KOPT-K1 (cell line): ENCODE results near the gene CD86.
"Not testable (repeated sequence)": the region's sequence is repeated elsewhere in the genome, so short reads cannot be mapped to it uniquely, and the experiment has no call there.

ENCODE experiments used
- H3K27ac ChIP-seq: fragments of 200-600 bp; sonication (generic); 2 replicates; pipeline ENCODE4 v1.5.1; 2016; ENCODE audit warnings: antibody characterized with exemption, mild to moderate bottlenecking, low read depth, low read length; ENCODE audit not compliant: poor library complexity, severe bottlenecking
- H3K36me3 ChIP-seq: fragments of 200-600 bp; sonication (generic); 2 replicates; pipeline ENCODE4 v1.5.1; 2017; ENCODE audit warnings: antibody characterized with exemption, mild to moderate bottlenecking, low read length, moderate library complexity; ENCODE audit not compliant: insufficient read depth
- H3K9me3 ChIP-seq: fragments of 200-600 bp; sonication (generic); 2 replicates; pipeline ENCODE4 v1.5.1; 2017; ENCODE audit warnings: antibody characterized with exemption, low read length, mild to moderate bottlenecking; ENCODE audit not compliant: insufficient read depth, poor library complexity, severe bottlenecking

The CD86 gene

DNA sequence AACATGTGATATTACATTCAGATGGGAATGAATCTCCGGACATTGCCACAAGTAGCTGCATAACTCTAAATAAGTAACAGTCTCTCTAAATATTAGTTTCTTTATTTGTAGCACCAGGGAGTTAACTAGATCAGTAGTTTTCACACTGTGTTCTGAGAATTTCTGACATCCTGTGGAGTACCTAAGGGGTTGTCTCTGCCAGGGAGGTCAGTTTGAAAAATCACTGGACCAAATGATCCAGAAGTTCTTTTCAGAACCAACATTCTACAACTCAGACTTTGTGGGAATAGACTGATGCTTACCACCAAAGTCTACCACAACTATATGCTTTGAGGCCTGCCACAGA is 24.1 kb upstream of the CD86 start:
- H3K27ac ChIP-seq = no peak overlapping the region
- H3K9me3 ChIP-seq = peaks cover 2% of the 10 kb centered on the region
- no peaks in the 10 kb centered on the region for H3K36me3 ChIP-seq

GRCh38 chr3:122032531-122032930 is 22.6 kb upstream of the CD86 start:
- Histone ChIP-seq H3K27ac (no peak overlapping the region), H3K9me3 (peaks cover 16% of the 10 kb centered on the region), H3K36me3 (no peaks in the 10 kb centered on the region)

GRCh38 chr3:122033023-122033422 is 22.1 kb upstream of the CD86 start:
- peaks cover 21% of the 10 kb centered on the region for H3K9me3 ChIP-seq
- no peak overlapping the region for H3K27ac ChIP-seq
- no peaks in the 10 kb centered on the region for H3K36me3 ChIP-seq

DNA sequence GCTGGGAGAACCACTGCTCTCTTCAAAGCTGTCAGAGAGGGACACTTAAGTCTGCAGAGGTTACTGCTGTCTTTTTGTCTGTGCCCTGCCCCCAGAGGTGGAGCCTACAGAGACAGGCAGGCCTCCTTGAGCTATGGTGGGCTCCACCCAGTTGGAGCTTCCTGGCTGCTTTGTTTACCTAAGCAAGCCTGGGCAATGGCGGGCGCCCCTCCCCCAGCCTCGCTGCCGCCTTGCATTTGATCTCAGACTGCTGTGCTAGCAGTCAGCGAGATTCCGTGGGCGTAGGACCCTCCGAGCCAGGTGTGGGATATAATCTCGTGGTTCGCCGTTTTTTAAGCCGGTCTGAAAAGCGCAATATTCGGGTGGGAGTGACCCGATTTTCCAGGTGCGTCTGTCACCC is 7.9 kb upstream of the CD86 start:
- not testable (repeated sequence) for H3K36me3 ChIP-seq, H3K9me3 ChIP-seq, H3K27ac ChIP-seq

DNA sequence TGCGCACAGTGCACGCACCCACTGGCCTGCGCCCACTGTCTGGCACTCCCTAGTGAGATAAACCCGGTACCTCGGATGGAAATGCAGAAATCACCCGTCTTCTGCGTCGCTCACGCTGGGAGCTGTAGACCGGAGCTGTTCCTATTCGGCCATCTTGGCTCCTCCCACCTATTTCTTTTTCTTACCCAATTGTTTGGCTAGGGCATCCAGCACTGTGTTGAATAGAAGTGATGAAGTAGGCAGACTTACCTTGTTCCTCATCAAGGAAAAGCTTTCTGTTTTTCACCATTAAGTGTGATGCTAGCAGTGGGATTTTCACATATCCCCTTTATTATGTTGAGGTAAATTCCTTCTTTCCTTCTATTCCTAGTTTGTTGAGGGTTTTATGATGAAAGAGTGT is 7.4 kb upstream of the CD86 start:
- not testable (repeated sequence) for H3K27ac ChIP-seq, H3K9me3 ChIP-seq, H3K36me3 ChIP-seq

GRCh38 chr3:122052968-122053367 is 2.2 kb upstream of the CD86 start:
- no peaks in the 10 kb centered on the region for H3K9me3 ChIP-seq
- H3K36me3 ChIP-seq = no peaks in the 10 kb centered on the region
- H3K27ac ChIP-seq = no peak overlapping the region

DNA sequence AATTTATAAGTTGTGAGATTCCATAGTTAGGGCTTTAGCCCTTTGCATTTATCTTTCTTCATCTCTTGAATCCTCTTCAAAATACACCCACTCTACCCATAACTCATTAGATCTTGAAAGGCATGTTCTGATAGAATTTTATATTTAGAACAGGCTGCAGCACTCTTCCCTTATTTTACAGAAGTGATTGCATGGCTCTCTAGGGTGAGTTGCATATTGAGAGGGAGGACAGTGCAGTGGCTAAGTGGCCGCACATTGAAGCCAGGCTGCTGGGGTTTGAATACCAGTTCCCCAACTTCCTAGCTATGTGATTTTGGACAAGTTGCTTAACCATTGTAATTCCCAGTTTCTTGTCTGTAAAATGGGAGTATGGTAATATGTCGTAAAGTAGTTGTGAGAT is 2.5 kb downstream of the CD86 start:
- H3K27ac ChIP-seq = no peak overlapping the region
- no peaks in the 10 kb centered on the region for H3K9me3 ChIP-seq
- no peaks in the 10 kb centered on the region for H3K36me3 ChIP-seq

GRCh38 chr3:122058294-122058693 is 3.1 kb downstream of the CD86 start:
- H3K27ac ChIP-seq = no peak overlapping the region

DNA sequence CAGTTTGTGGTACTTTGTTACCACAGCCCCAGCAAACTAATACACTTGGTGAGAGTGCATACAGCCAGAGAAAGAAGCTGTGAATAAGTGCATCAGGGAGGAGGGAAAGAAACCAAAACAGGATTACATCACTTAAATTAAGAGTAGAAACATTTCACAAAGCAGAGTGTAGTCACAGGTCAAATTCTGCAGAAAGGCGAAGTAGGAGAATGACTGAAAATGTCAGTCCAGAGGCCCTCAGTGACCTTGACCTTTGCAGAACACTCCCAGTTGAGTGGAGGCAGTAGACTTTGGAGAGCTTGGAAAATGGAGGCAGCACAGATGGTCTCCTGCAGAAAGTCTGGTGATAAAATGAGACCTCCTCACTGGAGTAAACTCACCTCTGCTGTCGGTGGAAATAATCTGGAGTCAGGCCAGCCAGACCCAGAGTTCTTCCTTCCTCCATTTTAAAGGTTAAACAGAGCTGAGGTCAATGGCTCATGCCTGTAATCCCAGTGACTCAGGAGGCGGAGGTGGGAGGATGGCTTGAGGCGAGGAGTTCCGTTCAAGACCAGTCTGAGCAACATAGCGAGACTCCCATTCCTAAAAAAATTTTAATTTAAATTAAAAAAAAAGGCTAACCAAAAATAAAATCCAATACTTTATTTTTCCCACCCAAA is 5.0 kb downstream of the CD86 start:
- Histone ChIP-seq H3K27ac (no peak overlapping the region), H3K9me3 (no peaks in the 10 kb centered on the region), H3K36me3 (no peaks in the 10 kb centered on the region)

More at GRCh38 chr3:122058294-122058693, 3.1 kb downstream of the CD86 start:
- no peaks in the 10 kb centered on the region for H3K9me3 ChIP-seq
- no peaks in the 10 kb centered on the region for H3K36me3 ChIP-seq

DNA sequence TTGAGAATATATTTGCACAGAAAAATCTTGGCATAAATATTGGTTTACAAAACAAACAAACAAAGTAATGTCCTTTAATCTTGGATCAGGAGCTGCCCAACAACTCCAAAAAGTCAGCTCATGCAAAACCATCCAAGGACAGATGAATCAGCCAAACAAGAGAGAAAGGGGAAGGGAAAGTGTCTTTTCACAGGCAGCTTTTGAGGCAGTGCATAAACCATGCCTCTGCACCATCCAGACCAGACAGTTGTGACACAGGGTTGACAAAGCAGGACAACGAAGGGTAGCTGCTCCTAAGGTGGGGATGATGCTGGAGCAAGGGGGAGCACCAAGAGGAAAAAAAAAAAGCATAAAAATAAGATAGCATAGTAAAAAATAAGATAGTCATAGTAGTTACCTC is 8.7 kb downstream of the CD86 start:
- H3K36me3 ChIP-seq = no peaks in the 10 kb centered on the region
- no peaks in the 10 kb centered on the region for H3K9me3 ChIP-seq
- H3K27ac ChIP-seq = no peak overlapping the region

DNA sequence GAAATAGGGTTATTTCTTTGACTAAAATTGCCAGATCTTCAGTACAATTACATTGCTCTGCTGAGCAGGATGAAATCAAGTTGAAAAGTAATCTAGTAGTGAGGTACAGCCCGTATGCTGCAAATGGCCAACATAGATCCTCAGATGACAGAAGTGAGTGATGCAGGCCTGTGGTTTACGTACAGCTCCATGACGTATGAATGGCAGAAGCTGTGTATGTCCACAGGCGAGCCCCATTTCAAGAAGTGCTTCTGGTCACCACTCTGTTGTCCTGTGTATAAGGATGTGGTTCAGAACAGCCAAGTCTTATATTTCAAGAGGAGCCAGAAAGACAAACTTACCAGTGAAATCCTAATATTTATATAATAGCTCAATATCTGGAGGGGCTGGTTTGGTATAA is 9.2 kb downstream of the CD86 start:
- Histone ChIP-seq H3K9me3 (no peaks in the 10 kb centered on the region), H3K36me3 (no peaks in the 10 kb centered on the region), H3K27ac (no peak overlapping the region)

GRCh38 chr3:122066331-122067213 is 11.4 kb downstream of the CD86 start:
- Histone ChIP-seq H3K27ac (no peak overlapping the region), H3K9me3 (no peaks in the 10 kb centered on the region), H3K36me3 (no peaks in the 10 kb centered on the region)

- no peaks in the 10 kb centered on the region for H3K9me3 ChIP-seq
- no peak overlapping the region for H3K27ac ChIP-seq
- H3K36me3 ChIP-seq = no peaks in the 10 kb centered on the region
These were observed 12.0 kb downstream of the CD86 start for GRCh38 chr3:122067214-122067550.

DNA sequence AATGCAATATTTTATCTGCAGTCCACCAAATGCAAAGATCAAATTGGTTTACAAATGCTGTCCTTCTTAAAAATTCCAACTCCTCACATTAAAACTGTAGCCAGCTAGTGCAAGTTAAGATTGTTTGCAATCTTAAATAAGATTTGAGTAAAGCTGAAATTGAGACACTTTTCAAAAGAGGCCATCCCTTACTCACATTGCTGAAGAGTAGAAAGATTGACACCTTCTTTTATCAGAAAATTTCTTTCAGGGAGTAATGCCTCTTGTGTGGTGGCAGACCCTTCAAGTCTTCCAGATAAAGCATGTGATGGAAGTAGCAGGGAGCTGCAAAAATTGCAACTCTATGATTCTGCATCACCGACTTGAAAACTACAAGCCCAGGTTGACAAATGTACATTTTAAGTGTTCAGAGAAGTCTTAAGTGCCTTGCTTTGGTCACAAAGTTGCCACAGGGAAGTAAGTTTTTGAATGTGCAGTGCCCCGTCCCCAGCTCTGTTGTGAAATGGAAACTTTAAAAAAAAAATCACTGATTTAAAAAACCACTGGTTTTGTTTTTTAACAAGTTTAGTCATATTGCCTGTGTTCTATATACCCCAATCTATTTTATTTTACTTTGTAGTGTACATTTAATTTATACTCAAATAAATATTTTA is 12.6 kb downstream of the CD86 start:
- Histone ChIP-seq H3K27ac (no peak overlapping the region), H3K9me3 (no peaks in the 10 kb centered on the region), H3K36me3 (no peaks in the 10 kb centered on the region)

- H3K9me3 ChIP-seq = no peaks in the 10 kb centered on the region
These were observed 19.6 kb downstream of the CD86 start for GRCh38 chr3:122074621-122075265.

More at GRCh38 chr3:122074621-122075265, 19.6 kb downstream of the CD86 start:
- Histone ChIP-seq H3K27ac (no peak overlapping the region), H3K36me3 (no peaks in the 10 kb centered on the region)
